CD4-positive, alpha-beta T cell treated with Interleukin-4 for 4 hours (primary cell): ENCODE measurements around the gene DNAJB7.
"Not testable (repeated sequence)": the region's sequence is repeated elsewhere in the genome, so short reads cannot be mapped to it uniquely, and the experiment has no call there.

Source experiments
- DNase-seq: peaks from one replicate; pipeline ENCODE4 v3.0.0-alpha.2; 2020

Gene DNAJB7

GRCh38 chr22:40838486-40838885 is 23.4 kb downstream of the DNAJB7 start:
- DNase-seq: no peak

GRCh38 chr22:40834619-40835018 is 27.3 kb downstream of the DNAJB7 start:
- DNase-seq: no peak

GRCh38 chr22:40829131-40829530 is 32.8 kb downstream of the DNAJB7 start:
- no peak for DNase-seq

GRCh38 chr22:40826984-40827741 is 34.8 kb downstream of the DNAJB7 start:
- no peak for DNase-seq

- DNase-seq: not testable (repeated sequence)
Observed at GRCh38 chr22:40826292-40826691, 35.6 kb downstream of the DNAJB7 start.

GRCh38 chr22:40823426-40823825 is 38.5 kb downstream of the DNAJB7 start:
- no peak for DNase-seq

- DNase-seq: no peak
Observed at GRCh38 chr22:40819599-40820140, 42.2 kb downstream of the DNAJB7 start.

- peak; percentile 83 for DNase-seq
Observed at GRCh38 chr22:40818747-40819598, 42.9 kb downstream of the DNAJB7 start, which contains the start of gene SLC25A17. Gene SLC25A17 (minus strand): TSS chr22:40819346. CDS start chr22:40819248, 98 bp downstream.

- DNase-seq: peak; percentile 9
Observed at GRCh38 chr22:40818192-40818746, 43.6 kb downstream of the DNAJB7 start.

- DNase-seq: no peak
Observed at GRCh38 chr22:40817737-40818136, 44.2 kb downstream of the DNAJB7 start.

- no peak for DNase-seq
Observed at GRCh38 chr22:40813912-40814315, 48.0 kb downstream of the DNAJB7 start.
